HepG2 (cell line): Measurements from ENCODE around the gene ZDHHC14. TPM values are rescaled to one million over a fixed set of nuclear protein-coding genes. Genes with fewer than 3 reads are reported as not detected.

Experiments
- ASH2L ChIP-seq: fragments of 300-600, 200-600 bp; sonication (generic); IDR thresholded peaks from 2 replicates; pipeline ENCODE4 v1.7.0; 2017; ENCODE audit warnings: low read depth, mild to moderate bottlenecking, moderate library complexity, mixed read lengths, low read length; ENCODE audit not compliant: insufficient read length
- ATRX ChIP-seq: sonication (generic); formaldehyde crosslinking; IDR thresholded peaks from 2 replicates; pipeline ENCODE4 v1.4.0; 2020; ENCODE audit warnings: missing genetic modification reagents, borderline replicate concordance
- BATF2 ChIP-seq: sonication (generic); formaldehyde crosslinking; IDR thresholded peaks from 2 replicates; pipeline ENCODE4 v1.8.0; 2022; ENCODE audit warnings: mild to moderate bottlenecking, missing genetic modification reagents, moderate library complexity
- CC2D1A ChIP-seq: sonication (generic); formaldehyde crosslinking; IDR thresholded peaks from 2 replicates; pipeline ENCODE4 v1.8.1; 2023; ENCODE audit warnings: mild to moderate bottlenecking, missing genetic modification reagents
- HIC2 ChIP-seq: sonication (generic); formaldehyde crosslinking; IDR thresholded peaks from 2 replicates; pipeline ENCODE4 v1.9.0; 2022; ENCODE audit warnings: low read depth, missing genetic modification reagents
- HOXA3 ChIP-seq: sonication (generic); formaldehyde crosslinking; IDR thresholded peaks from 2 replicates; pipeline ENCODE4 v1.5.0; 2020; ENCODE audit warnings: missing genetic modification reagents
- IKZF1 ChIP-seq: fragments of 450-650 bp; IDR thresholded peaks from 2 replicates; pipeline ENCODE4 v1.7.1; 2016
- KAT7 ChIP-seq: IDR thresholded peaks from 2 replicates; pipeline ENCODE4 v1.6.1; 2018; ENCODE audit warnings: borderline replicate concordance, missing compliant biosample characterization
- KDM4B ChIP-seq: sonication (generic); formaldehyde crosslinking; IDR thresholded peaks from 2 replicates; pipeline ENCODE4 v1.4.0; 2020; ENCODE audit warnings: missing genetic modification reagents
- MLXIP ChIP-seq: sonication (generic); formaldehyde crosslinking; IDR thresholded peaks from 2 replicates; pipeline ENCODE4 v1.9.0; 2021; ENCODE audit warnings: missing genetic modification reagents, borderline replicate concordance
- MXD1 ChIP-seq: sonication (generic); formaldehyde crosslinking; IDR thresholded peaks from 2 replicates; pipeline ENCODE4 v1.4.0; 2020; ENCODE audit warnings: mild to moderate bottlenecking, missing genetic modification reagents
- MYC ChIP-seq: sonication (generic); formaldehyde crosslinking; IDR thresholded peaks from 2 replicates; pipeline ENCODE4 v1.9.0; 2021; ENCODE audit warnings: missing genetic modification reagents, borderline replicate concordance
- NR1H2 ChIP-seq: sonication (generic); formaldehyde crosslinking; IDR thresholded peaks from 2 replicates; pipeline ENCODE4 v1.8.1; 2022; ENCODE audit warnings: low read depth, missing genetic modification reagents, borderline replicate concordance
- PPARG ChIP-seq: conservative IDR thresholded peaks from 2 replicates; pipeline ENCODE4 v1.6.1; 2016; ENCODE audit warnings: missing biosample characterization, missing genetic modification reagents
- RFXANK ChIP-seq: IDR thresholded peaks from 2 replicates; pipeline ENCODE4 v1.6.1; 2016
- THAP11 ChIP-seq: IDR thresholded peaks from 2 replicates; pipeline ENCODE4 v1.6.1; 2016; ENCODE audit warnings: missing biosample characterization, missing genetic modification reagents
- YEATS2 ChIP-seq: sonication (generic); formaldehyde crosslinking; IDR thresholded peaks from 2 replicates; pipeline ENCODE4 v1.4.0; 2020; ENCODE audit warnings: missing genetic modification reagents, borderline replicate concordance
- ZBTB8A ChIP-seq: sonication (generic); formaldehyde crosslinking; IDR thresholded peaks from 2 replicates; pipeline ENCODE4 v1.4.0; 2020; ENCODE audit warnings: mild to moderate bottlenecking, low read depth, missing genetic modification reagents, borderline replicate concordance
- ZNF20 ChIP-seq: sonication (generic); formaldehyde crosslinking; IDR thresholded peaks from 2 replicates; pipeline ENCODE4 v1.4.0; 2020; ENCODE audit warnings: mild to moderate bottlenecking, moderate library complexity, missing genetic modification reagents
- ZNF230 ChIP-seq: sonication (generic); formaldehyde crosslinking; IDR thresholded peaks from 2 replicates; pipeline ENCODE4 v1.4.0; 2020; ENCODE audit warnings: mild to moderate bottlenecking, missing genetic modification reagents
- ZNF264 ChIP-seq: sonication (generic); formaldehyde crosslinking; IDR thresholded peaks from 2 replicates; pipeline ENCODE4 v1.4.0; 2020; ENCODE audit warnings: missing genetic modification reagents
- ZNF34 ChIP-seq: sonication (generic); formaldehyde crosslinking; IDR thresholded peaks from 2 replicates; pipeline ENCODE4 v1.4.0; 2020; ENCODE audit warnings: mild to moderate bottlenecking, missing genetic modification reagents, borderline replicate concordance
- ZNF430 ChIP-seq: sonication (generic); formaldehyde crosslinking; IDR thresholded peaks from 2 replicates; pipeline ENCODE4 v1.9.0; 2021; ENCODE audit warnings: mild to moderate bottlenecking, missing genetic modification reagents
- ZNF550 ChIP-seq: sonication (generic); formaldehyde crosslinking; IDR thresholded peaks from 2 replicates; pipeline ENCODE4 v1.4.0; 2020; ENCODE audit warnings: mild to moderate bottlenecking, missing genetic modification reagents, borderline replicate concordance
- ZNF891 ChIP-seq: sonication (generic); formaldehyde crosslinking; IDR thresholded peaks from 2 replicates; pipeline ENCODE4 v1.5.0; 2020; ENCODE audit warnings: mild to moderate bottlenecking, missing genetic modification reagents
- polyA plus RNA-seq, 8 experiments: library from polyadenylated mRNA; depleted of rRNA in 3 of 8; stranded (reverse) in 7 of 8; unstranded in 1 of 8; fragments of >200 nt; fragmentation: Illumina TruSeq in 4 of 8; extraction: Trizol in 4 of 8; gene quantifications; 2 replicates each; pipeline versions ENCODE4 v1.2.1 to v1.2.3, GENCODE V29; 2011 to 2016; ENCODE audit warnings: low read depth in 4 of 8, missing spikeins in 1 of 8, mixed read lengths in 1 of 8; ENCODE audit not compliant: insufficient read depth in 1 of 8
- total RNA-seq, 5 experiments: library from RNA; depleted of rRNA; stranded (reverse); fragments of >200 nt; fragmentation: Illumina TruSeq; extraction: Trizol; gene quantifications; 2 replicates each; pipeline ENCODE4 v1.2.3, GENCODE V29; 2016; ENCODE audit warnings: low read depth in 1 of 5

The ZDHHC14 gene
- total and polyA plus RNA-seq, 2 of the 13 experiments (the other 11 are each of a cell fraction or from before 2014, with no cell fraction given), result 3.7 to 9.5 TPM

GRCh38 chr6:157380458-157380778 is 572 bp upstream of the ZDHHC14 start (continued):
- no peak for TF ChIP-seq MLXIP (CRISPR knock-in tag)
- no peak for TF ChIP-seq CC2D1A
- TF ChIP-seq RFXANK (CRISPR knock-in tag), result no peak
- TF ChIP-seq THAP11 (CRISPR knock-in tag), result no peak
- TF ChIP-seq YEATS2, result no peak; the same call in 1 of the 2 replicates
- no peak for TF ChIP-seq KDM4B (CRISPR knock-in tag)
- TF ChIP-seq ZNF20 (CRISPR knock-in tag), result peak; percentile 89
- TF ChIP-seq ZNF264 (CRISPR knock-in tag), result peak; percentile 13; the same call in 1 of the 2 replicates
- TF ChIP-seq MYC (CRISPR knock-in tag), result 0 out of 2 replicates have a peak, but pooled peaks have one; percentile 7
- peak; percentile 61; the same call in 1 of the 2 replicates for TF ChIP-seq ZBTB8A (CRISPR knock-in tag)
- TF ChIP-seq IKZF1, result no peak
- TF ChIP-seq ZNF891 (CRISPR knock-in tag), result peak; percentile 26; the same call in 1 of the 2 replicates
- TF ChIP-seq ZNF550 (CRISPR knock-in tag), result no peak
- peak; percentile 26 for TF ChIP-seq ASH2L
- no peak for TF ChIP-seq NR1H2 (CRISPR knock-in tag)
- 0 out of 2 replicates have a peak, but pooled peaks have one; percentile 20 for TF ChIP-seq ZNF34 (CRISPR knock-in tag)
- TF ChIP-seq HOXA3 (CRISPR knock-in tag), result no peak
- TF ChIP-seq ZNF230 (CRISPR knock-in tag), result 0 out of 2 replicates have a peak, but pooled peaks have one; percentile 14
- TF ChIP-seq PPARG (CRISPR knock-in tag), result no peak
- TF ChIP-seq MXD1 (CRISPR knock-in tag), result peak; percentile 54; the same call in 1 of the 2 replicates
- 0 out of 2 replicates have a peak, but pooled peaks have one; percentile 19 for TF ChIP-seq BATF2
- TF ChIP-seq KAT7 (CRISPR knock-in tag), result no peak
- no peak for TF ChIP-seq HIC2
- no peak for TF ChIP-seq ATRX
- 0 out of 2 replicates have a peak, but pooled peaks have one; percentile 34 for TF ChIP-seq ZNF430 (CRISPR knock-in tag)
